H1 (cell line): ENCODE data around the gene WDR93. TPM values are rescaled to one million over a fixed set of nuclear protein-coding genes. Genes with fewer than 3 reads are reported as not detected.

Source experiments
- CTCF ChIA-PET: fragments of 300-600 bp; sonication (Branson Sonifier 250); formaldehyde crosslinking; loops from one replicate; lab custom pipeline; 2021; ENCODE audit not compliant: partially characterized antibody; lab: Charles Lee
- POLR2A ChIA-PET: fragments of 300-600 bp; sonication (Branson Sonifier 250); formaldehyde crosslinking; loops from one replicate; lab custom pipeline; 2021; ENCODE audit warnings: inconsistent platforms; ENCODE audit not compliant: partially characterized antibody; lab: Charles Lee
- DNase-seq, 2 experiments: peaks; one replicate each; pipeline versions ENCODE4 v3.0.0 to v3.0.0-alpha.2; 2010 to 2022; ENCODE audit warnings: low spot score in 2 of 2, low read depth in 1 of 2, mixed read lengths in 1 of 2
- FAIRE-seq: peaks from 2 replicates; lab custom pipeline; 2011; peaks lifted over from hg19 to GRCh38; lab: Jason Lieb, UNC
- H2AFZ ChIP-seq: 2 replicates; pipeline ENCODE4 v1.8.1; 2012; ENCODE audit warnings: low read length, inconsistent platforms
- H2AK5ac ChIP-seq: 2 replicates; pipeline ENCODE4 v1.6.1; 2013; ENCODE audit warnings: low read depth, low read length
- H2BK120ac ChIP-seq: replicated peaks from 2 replicates; pipeline ENCODE3; 2013; ENCODE audit warnings: low read depth, low read length, inconsistent platforms
- H2BK12ac ChIP-seq: 2 replicates; pipeline ENCODE4 v1.6.1; 2013; ENCODE audit warnings: low read depth, low read length
- H2BK15ac ChIP-seq: 2 replicates; pipeline ENCODE4 v1.6.1; 2013; ENCODE audit warnings: low read length
- H2BK20ac ChIP-seq: 2 replicates; pipeline ENCODE4 v1.6.1; 2013; ENCODE audit warnings: low read length
- H2BK5ac ChIP-seq: 2 replicates; pipeline ENCODE4 v1.6.1; 2013; ENCODE audit warnings: low read depth, low read length
- H3K14ac ChIP-seq: 2 replicates; pipeline ENCODE4 v1.6.1; 2013; ENCODE audit warnings: inconsistent platforms; ENCODE audit not compliant: insufficient read length
- H3K18ac ChIP-seq: 2 replicates; pipeline ENCODE4 v1.6.1; 2013; ENCODE audit warnings: low read length; ENCODE audit errors: extremely low read depth
- H3K23ac ChIP-seq: 2 replicates; pipeline ENCODE4 v1.6.1; 2013; ENCODE audit warnings: inconsistent platforms; ENCODE audit not compliant: insufficient read length
- H3K23me2 ChIP-seq: 2 replicates; pipeline ENCODE4 v1.6.1; 2013; ENCODE audit warnings: low read depth, low read length
- H3K27ac ChIP-seq: 2 replicates; pipeline ENCODE4 v1.6.1; 2011; ENCODE audit warnings: low read depth, low read length, inconsistent platforms
- H3K27me3 ChIP-seq, 4 experiments: replicated peaks in 1 of 4; 1 replicate in 1 of 4; 2 replicates in 3 of 4; pipeline versions ENCODE4 v1.6.1 to v1.8.1; 2011 to 2013; ENCODE audit warnings: low read length in 3 of 4, mild to moderate bottlenecking in 3 of 4, inconsistent platforms in 2 of 4, mixed read lengths in 2 of 4, moderate library complexity in 1 of 4; ENCODE audit not compliant: control insufficient read depth in 3 of 4, insufficient read depth in 3 of 4; ENCODE audit errors: extremely low read depth in 1 of 4
- H3K36me3 ChIP-seq, 4 experiments: 2 replicates each; pipeline versions ENCODE4 v1.6.1 to v1.8.1; 2011 to 2013; ENCODE audit warnings: mild to moderate bottlenecking in 4 of 4, low read length in 3 of 4, moderate library complexity in 2 of 4, control low read depth in 1 of 4, inconsistent platforms in 1 of 4; ENCODE audit not compliant: insufficient read depth in 4 of 4, control insufficient read depth in 2 of 4
- H3K4ac ChIP-seq: replicated peaks from 2 replicates; pipeline ENCODE3; 2013; ENCODE audit warnings: low read length, low read depth, mixed read lengths, inconsistent platforms; ENCODE audit not compliant: insufficient read length
- H3K4me1 ChIP-seq, 4 experiments: replicated peaks in 1 of 4; 1 replicate in 1 of 4; 2 replicates in 3 of 4; pipeline versions ENCODE4 v1.6.1 to v1.8.1; 2011 to 2013; ENCODE audit warnings: low read length in 3 of 4, inconsistent platforms in 2 of 4, mixed read lengths in 1 of 4; ENCODE audit not compliant: insufficient read depth in 4 of 4, control insufficient read depth in 3 of 4
- H3K4me2 ChIP-seq, 2 experiments: 2 replicates each; pipeline versions ENCODE4 v1.6.1 to v1.8.1; 2011 to 2013; ENCODE audit warnings: low read depth in 2 of 2, low read length in 2 of 2, control low read depth in 1 of 2, inconsistent platforms in 1 of 2, mild to moderate bottlenecking in 1 of 2; ENCODE audit not compliant: insufficient read depth in 1 of 2
- H3K4me3 ChIP-seq, 4 experiments: fragments of 200-600, 300-600 bp in 1 of 4; sonication (generic), shearing (Covaris generic), sonication (Bioruptor Twin) in 1 of 4; 2 replicates each; pipeline versions ENCODE4 v1.5.1 to v1.8.1; 2011 to 2016; ENCODE audit warnings: low read length in 4 of 4, low read depth in 3 of 4, control low read depth in 2 of 4, inconsistent platforms in 2 of 4, mild to moderate bottlenecking in 2 of 4, mixed read lengths in 1 of 4, moderate library complexity in 1 of 4; ENCODE audit not compliant: insufficient read depth in 2 of 4; ENCODE audit errors: extremely low read depth in 1 of 4
- H3K56ac ChIP-seq: replicated peaks from 2 replicates; pipeline ENCODE3; 2013; ENCODE audit warnings: low read depth, mild to moderate bottlenecking, mixed read lengths, low read length, inconsistent platforms; ENCODE audit not compliant: insufficient read length
- H3K79me1 ChIP-seq: 2 replicates; pipeline ENCODE4 v1.6.1; 2013; ENCODE audit warnings: low read depth, low read length, control low read depth
- H3K79me2 ChIP-seq, 2 experiments: 2 replicates each; pipeline versions ENCODE4 v1.6.1 to v1.8.1; 2012 to 2013; ENCODE audit warnings: low read length in 2 of 2, mild to moderate bottlenecking in 2 of 2, inconsistent platforms in 1 of 2; ENCODE audit not compliant: insufficient read depth in 2 of 2, control insufficient read depth in 1 of 2
- H3K9ac ChIP-seq, 4 experiments: replicated peaks in 1 of 4; 1 replicate in 1 of 4; 2 replicates in 3 of 4; pipeline versions ENCODE4 v1.6.1 to v1.8.1; 2011 to 2013; ENCODE audit warnings: low read depth in 3 of 4, low read length in 3 of 4, control low read depth in 2 of 4, mild to moderate bottlenecking in 2 of 4, moderate library complexity in 2 of 4, inconsistent platforms in 1 of 4; ENCODE audit errors: extremely low read depth in 1 of 4
- H3K9me3 ChIP-seq, 2 experiments: 2 replicates each; pipeline versions ENCODE4 v1.6.1 to v1.8.1; 2012 to 2013; ENCODE audit warnings: mild to moderate bottlenecking in 2 of 2, moderate library complexity in 2 of 2, control low read depth in 1 of 2, inconsistent platforms in 1 of 2, low read depth in 1 of 2, low read length in 1 of 2, mixed read lengths in 1 of 2; ENCODE audit not compliant: insufficient read depth in 2 of 2
- H4K20me1 ChIP-seq, 2 experiments: replicated peaks in 1 of 2; 2 replicates each; pipeline versions ENCODE3 to v1.8.1; 2011 to 2013; ENCODE audit warnings: inconsistent platforms in 2 of 2, low read length in 2 of 2, mild to moderate bottlenecking in 1 of 2; ENCODE audit not compliant: insufficient read depth in 2 of 2, control insufficient read depth in 1 of 2
- H4K5ac ChIP-seq: 2 replicates; pipeline ENCODE4 v1.6.1; 2013; ENCODE audit warnings: low read length, low read depth, mixed read lengths, inconsistent platforms; ENCODE audit not compliant: insufficient read length
- H4K8ac ChIP-seq: 2 replicates; pipeline ENCODE4 v1.8.0; 2013; ENCODE audit warnings: mild to moderate bottlenecking, moderate library complexity, low read length, inconsistent platforms; ENCODE audit not compliant: insufficient read depth; ENCODE audit errors: extremely low read depth
- H4K91ac ChIP-seq: replicated peaks from 2 replicates; pipeline ENCODE3; 2013; ENCODE audit warnings: low read length, mixed read lengths, inconsistent platforms; ENCODE audit not compliant: insufficient read length
- ASH2L ChIP-seq: fragments of 200-600, 300-600 bp; sonication (generic); IDR thresholded peaks from one replicate; pipeline ENCODE4 v1.7.1; 2017; ENCODE audit warnings: low read length
- BCL11A ChIP-seq, 2 experiments: IDR thresholded peaks; one replicate each; pipeline ENCODE4 v1.6.1; 2011; ENCODE audit warnings: low read depth in 2 of 2, low read length in 2 of 2, mild to moderate bottlenecking in 2 of 2
- CHD1 ChIP-seq: IDR thresholded peaks from 2 replicates; pipeline ENCODE4 v1.6.1; 2012; ENCODE audit warnings: low read depth, low read length, improper control_type of control experiment
- CREB1 ChIP-seq: IDR thresholded peaks from 2 replicates; pipeline ENCODE4 v1.6.1; 2012; ENCODE audit warnings: inconsistent platforms
- FOSL1 ChIP-seq: IDR thresholded peaks from 2 replicates; pipeline ENCODE4 v1.6.1; 2011; ENCODE audit warnings: mild to moderate bottlenecking, low read depth, low read length, moderate library complexity; ENCODE audit not compliant: insufficient read depth
- JUN ChIP-seq: IDR thresholded peaks from 2 replicates; pipeline ENCODE4 v1.6.1; 2011; ENCODE audit warnings: low read depth, mild to moderate bottlenecking, improper control_type of control experiment, low read length
- NANOG ChIP-seq: IDR thresholded peaks from 2 replicates; pipeline ENCODE4 v1.6.1; 2011; ENCODE audit warnings: low read length, low read depth, mild to moderate bottlenecking, inconsistent platforms; ENCODE audit not compliant: insufficient read depth, poor library complexity, severe bottlenecking
- RBBP5 ChIP-seq: IDR thresholded peaks from 2 replicates; pipeline ENCODE4 v1.7.1; 2012; ENCODE audit warnings: low read depth, mild to moderate bottlenecking, inconsistent platforms, low read length, moderate library complexity, borderline replicate concordance
- SAP30 ChIP-seq: fragments of 300-600 bp; sonication (generic); IDR thresholded peaks from 2 replicates; pipeline ENCODE4 v1.7.1; 2012; ENCODE audit warnings: low read length, moderate library complexity, mild to moderate bottlenecking, inconsistent platforms; ENCODE audit not compliant: insufficient read depth, insufficient replicate concordance
- SP1 ChIP-seq: IDR thresholded peaks from 2 replicates; pipeline ENCODE4 v1.6.1; 2011; ENCODE audit warnings: low read depth, low read length
- YY1 ChIP-seq: IDR thresholded peaks from 2 replicates; pipeline ENCODE4 v1.6.1; 2011; ENCODE audit warnings: low read depth, mild to moderate bottlenecking, low read length
- WGBS, 2 experiments: shearing (Covaris generic) in 1 of 2; methylation state at CpG; one replicate each; pipeline versions ENCODE4 v1.1.6 to v1.1.7; 2013 to 2015; ENCODE audit warnings: low lambda C conversion rate in 2 of 2, mixed read lengths in 2 of 2, inconsistent platforms in 1 of 2, low coverage in 1 of 2, missing lambda C conversion rate in 1 of 2; ENCODE audit not compliant: insufficient replicate concordance in 2 of 2, insufficient coverage in 1 of 2, insufficient read length in 1 of 2; ENCODE audit errors: extremely low coverage in 1 of 2, missing lambda C conversion rate in 1 of 2; 5-methylcytosine and 5-hydroxymethylcytosine counted together
- polyA plus RNA-seq, 7 experiments: library from polyadenylated mRNA; depleted of rRNA in 3 of 7; stranded (reverse) in 5 of 7; unstranded in 2 of 7; fragments of >200 nt in 5 of 7; fragments of 200-250 nt in 2 of 7; gene quantifications; 1 replicate in 5 of 7; 2 replicates in 1 of 7; 4 replicates in 1 of 7; pipeline versions ENCODE4 v1.2.1 to v1.2.3, GENCODE V29; 2011 to 2013; ENCODE audit warnings: missing spikeins in 2 of 7, mixed read lengths in 2 of 7
- total RNA-seq: library from RNA; stranded (reverse); fragmentation: NEBNext Ultra II Directional; extraction: Animal tissue kit (Norgen Biotek cat#: 25700); gene quantifications from 2 replicates; pipeline ENCODE4 v1.2.1, GENCODE V29; 2021

The WDR93 gene
- total and polyA plus RNA-seq, 2 of the 8 experiments (the other 6 are each of a cell fraction or from before 2014, with no cell fraction given): 0.03 TPM; not detected in 1

GRCh38 chr15:89664441-89665350 lies 25.9 kb upstream of the WDR93 start:
- Histone ChIP-seq H2BK20ac (no peak overlapping the region), H2BK15ac (no peak overlapping the region), H3K27ac (no peak overlapping the region), H4K20me1 (no peaks in the 10 kb centered on the region), H3K4me3 (peak overlapping the region in 2 of 4 experiments; percentile 21 to 61; a peak in 4 of 8 replicates), H4K8ac (no peak overlapping the region), H3K56ac (no peak overlapping the region), H3K18ac (no peak overlapping the region), H3K4me2 (peak overlapping the region; percentile 74 to 76), H3K27me3 (peaks cover 0 to 20% (median 12%) of the 10 kb centered on the region in 4 experiments; a peak in 5 of 7 replicates), H3K9me3 (no peaks in the 10 kb centered on the region), H2BK12ac (no peak overlapping the region), H4K5ac (no peak overlapping the region), H3K4ac (no peak overlapping the region), H3K23ac (no peak overlapping the region), H3K36me3 (no peaks in the 10 kb centered on the region), H3K4me1 (peaks cover 0 to 11% (median 7%) of the 10 kb centered on the region in 4 experiments; a peak in 6 of 7 replicates), H3K14ac (no peak overlapping the region), H3K9ac (no peak overlapping the region), H4K91ac (no peak overlapping the region), H2BK120ac (no peak overlapping the region), H3K79me1 (no peaks in the 10 kb centered on the region), H2AFZ (no peak overlapping the region), H2AK5ac (no peak overlapping the region), H3K79me2 (no peaks in the 10 kb centered on the region), H2BK5ac (no peak overlapping the region), H3K23me2 (no peaks in the 10 kb centered on the region; the same call in 1 of the 2 replicates)
- ChIA-PET CTCF (interaction anchor here (1.5 to 2.4 kb wide), 5 partner anchors 9 to 76 kb away, joined by 4 to 12 read pairs (median 6); no protein-coding TSS in a partner anchor), POLR2A (interaction anchor here (0.6 to 0.7 kb wide), 2 partner anchors 10 to 83 kb away, joined by 3 read pairs; no protein-coding TSS in a partner anchor)
- no peak for DNase-seq
- FAIRE-seq: no peak
- 85% methylated on average over 13 of the region's 13 CpGs; no CpG with 5 or more reads in 1 of the 2 experiments for WGBS, 2 experiments
- no peak for TF ChIP-seq CHD1
- TF ChIP-seq NANOG: no peak
- TF ChIP-seq YY1: no peak
- no peak for TF ChIP-seq RBBP5
- TF ChIP-seq ASH2L: no peak
- no peak for TF ChIP-seq CREB1
- TF ChIP-seq JUN: no peak
- TF ChIP-seq BCL11A (IDR thresholded peaks at IDR 0.05; ENCODE audit: low read depth in 2 of 2, low read length in 2 of 2): no peak
- TF ChIP-seq FOSL1: no peak
- TF ChIP-seq SAP30: no peak
- no peak for TF ChIP-seq SP1
